ENCODE results near the gene MEIOSIN.

- TF ChIP-seq CTCF (IDR thresholded peaks at IDR 0.05; ENCODE audit: borderline replicate concordance, extremely low read depth, low read length, poor library complexity, severe bottlenecking) (no peak), EZH2 (IDR thresholded peaks at IDR 0.05; ENCODE audit: borderline replicate concordance, low read depth, low read length, severe bottlenecking) (no peak)
Observed at GRCh38 chr19:45780448-45781213, 47.4 kb downstream of the MEIOSIN start.
